ENCODE data around the gene EIF4H.

EIF4H gene

GRCh38 chr7:74176555-74176954, 2.4 kb downstream of the EIF4H start:
- H3K27ac ChIP-seq (replicated peaks) = no peak overlapping the region
- no peak for DNase-seq (ENCODE audit: low read depth in 1 of 2, low spot score in 1 of 2)
- no peaks in the 10 kb centered on the region for H3K27me3 ChIP-seq (ENCODE audit: insufficient read depth, poor library complexity, severe bottlenecking)
- no peak overlapping the region for H3K4me3 ChIP-seq (replicated peaks; ENCODE audit: insufficient read depth, low read length)
- TF ChIP-seq REST (IDR thresholded peaks at IDR 0.05; ENCODE audit: insufficient replicate concordance, low read depth) = no peak

GRCh38 chr7:74178632-74179031, 4.5 kb downstream of the EIF4H start:
- H3K27ac ChIP-seq (replicated peaks) = no peak overlapping the region
- no peak for DNase-seq (ENCODE audit: low read depth in 1 of 2, low spot score in 1 of 2)
- H3K4me3 ChIP-seq (replicated peaks; ENCODE audit: insufficient read depth, low read length) = no peak overlapping the region
- no peaks in the 10 kb centered on the region for H3K27me3 ChIP-seq (ENCODE audit: insufficient read depth, poor library complexity, severe bottlenecking)
- TF ChIP-seq GABPA (IDR thresholded peaks at IDR 0.05; ENCODE audit: low read depth) (no peak), REST (IDR thresholded peaks at IDR 0.05; ENCODE audit: insufficient replicate concordance, low read depth) (no peak), SPI1 (IDR thresholded peaks at IDR 0.05; ENCODE audit: borderline replicate concordance, low read depth) (no peak), POLR2AphosphoS5 (IDR thresholded peaks at IDR 0.05; ENCODE audit: low read depth) (no peak), CTCF (IDR thresholded peaks at IDR 0.05; ENCODE audit: insufficient read depth, low read length) (no peak)

- no peak overlapping the region for H3K4me3 ChIP-seq (replicated peaks; ENCODE audit: insufficient read depth, low read length)
- H3K27me3 ChIP-seq (ENCODE audit: insufficient read depth, poor library complexity, severe bottlenecking) = no peaks in the 10 kb centered on the region
- TF ChIP-seq REST (IDR thresholded peaks at IDR 0.05; ENCODE audit: insufficient replicate concordance, low read depth) = no peak
- TF ChIP-seq SPI1 (IDR thresholded peaks at IDR 0.05; ENCODE audit: borderline replicate concordance, low read depth) = no peak
- no peak for TF ChIP-seq GABPA (IDR thresholded peaks at IDR 0.05; ENCODE audit: low read depth)
- TF ChIP-seq POLR2AphosphoS5 (IDR thresholded peaks at IDR 0.05; ENCODE audit: low read depth) = no peak
- TF ChIP-seq CTCF (IDR thresholded peaks at IDR 0.05; ENCODE audit: insufficient read depth, low read length) = no peak
- no peak for DNase-seq (ENCODE audit: low read depth in 1 of 2, low spot score in 1 of 2)
- H3K27ac ChIP-seq (replicated peaks) = no peak overlapping the region
These were observed 5.9 kb downstream of the EIF4H start for GRCh38 chr7:74179935-74180604.

All from HL-60 (cell line).